Measurements from ENCODE around the gene LY6G5B.
"Not testable (repeated sequence)": the region's sequence is repeated elsewhere in the genome, so short reads cannot be mapped to it uniquely, and the experiment has no call there.

The LY6G5B gene

DNA sequence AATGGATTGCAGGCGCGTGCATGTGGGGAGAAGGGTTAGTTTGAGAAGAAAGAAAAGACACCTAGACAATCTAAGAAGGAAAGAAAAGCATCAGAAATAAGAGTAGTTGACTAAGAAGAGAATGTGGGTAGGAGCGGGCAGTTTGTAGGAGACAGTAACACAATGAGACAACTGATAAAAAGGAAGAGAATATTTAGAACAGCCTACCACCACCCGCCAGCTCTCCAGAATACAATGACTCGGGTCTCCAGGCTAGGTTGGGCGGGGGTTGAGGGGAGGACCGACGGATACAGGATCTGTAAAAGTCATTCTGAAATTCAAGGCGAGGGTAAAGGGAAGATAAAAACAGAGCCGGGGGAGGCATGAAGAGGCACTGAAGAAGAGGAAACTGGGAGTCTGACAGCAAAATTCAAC is 32.6 kb downstream of the LY6G5B start:
- H3K36me3 ChIP-seq (ENCODE audit: insufficient read depth, low read depth, low read length): peaks cover 18% of the 10 kb centered on the region; the same call in 1 of the 2 replicates
- H3K4me3 ChIP-seq (ENCODE audit: low read length): peak overlapping the region; percentile 91
- peaks cover 5% of the 10 kb centered on the region; the same call in 1 of the 2 replicates for H3K4me1 ChIP-seq (ENCODE audit: insufficient read depth, low read length)
- H3K27ac ChIP-seq (ENCODE audit: low read length): no peak overlapping the region
- H3K9me3 ChIP-seq (ENCODE audit: insufficient read depth, low read depth, low read length): no peaks in the 10 kb centered on the region
- peak overlapping the region; percentile 91 for H3K9ac ChIP-seq (ENCODE audit: low read depth, low read length)
- no peaks in the 10 kb centered on the region for H3K27me3 ChIP-seq (ENCODE audit: insufficient read depth, low read length)

- H3K4me1 ChIP-seq (ENCODE audit: insufficient read depth, low read length): peaks cover 5% of the 10 kb centered on the region; the same call in 1 of the 2 replicates
- peak within 1 kb of the TSS; percentile 91 for H3K4me3 ChIP-seq (ENCODE audit: low read length)
- no peak within 1 kb of the TSS for H3K27ac ChIP-seq (ENCODE audit: low read length)
- no peaks in the 10 kb centered on the region for H3K27me3 ChIP-seq (ENCODE audit: insufficient read depth, low read length)
- H3K9ac ChIP-seq (ENCODE audit: low read depth, low read length): peak within 1 kb of the TSS; percentile 91
- H3K9me3 ChIP-seq (ENCODE audit: insufficient read depth, low read depth, low read length): no peaks in the 10 kb centered on the region
- H3K36me3 ChIP-seq (ENCODE audit: insufficient read depth, low read depth, low read length): peaks cover 13% of the 10 kb centered on the region; the same call in 1 of the 2 replicates
Observed at GRCh38 chr6:31702819-31703716, 33.3 kb downstream of the LY6G5B start, which contains the start of gene ABHD16A. Gene ABHD16A, minus strand, starts transcription at chr6:31703324. Its CDS starts 43 bp downstream, at chr6:31703281.

- Histone ChIP-seq H3K9ac (ENCODE audit: low read depth, low read length) (no peak overlapping the region), H3K36me3 (ENCODE audit: insufficient read depth, low read depth, low read length) (no peaks in the 10 kb centered on the region), H3K27ac (ENCODE audit: low read length) (no peak overlapping the region), H3K4me1 (ENCODE audit: insufficient read depth, low read length) (peaks cover 5% of the 10 kb centered on the region; the same call in 1 of the 2 replicates), H3K27me3 (ENCODE audit: insufficient read depth, low read length) (no peaks in the 10 kb centered on the region), H3K9me3 (ENCODE audit: insufficient read depth, low read depth, low read length) (no peaks in the 10 kb centered on the region), H3K4me3 (ENCODE audit: low read length) (no peak overlapping the region)
Observed at GRCh38 chr6:31705931-31706330, 36.2 kb downstream of the LY6G5B start.

DNA sequence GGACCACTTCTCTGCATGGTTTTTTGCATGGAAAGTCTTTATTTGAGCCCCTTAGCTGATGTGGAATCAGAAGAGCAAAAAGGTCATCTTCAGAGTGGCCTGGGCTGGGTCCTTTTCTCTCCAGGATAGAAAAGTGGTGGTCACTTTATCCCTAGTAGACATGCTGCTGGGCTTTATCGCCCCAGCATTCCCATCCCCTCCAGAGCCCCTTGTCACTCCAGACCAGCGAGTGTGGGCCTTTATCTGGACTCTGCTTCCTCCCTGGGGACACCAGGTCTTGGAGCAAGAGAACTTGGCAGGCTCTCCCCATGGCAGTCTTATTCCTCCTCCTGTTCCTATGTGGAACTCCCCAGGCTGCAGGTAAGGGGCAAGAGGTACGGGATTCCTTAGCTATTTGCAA is 36.8 kb downstream of the LY6G5B start, which contains the start of gene LY6G6F:
TSS of gene LY6G6F (plus strand) at position 268 of the 400 bp plus-strand sequence. CDS start at position 309, 41 bp downstream.
- Histone ChIP-seq H3K4me3 (ENCODE audit: low read length) (no peak within 1 kb of the TSS), H3K9me3 (ENCODE audit: insufficient read depth, low read depth, low read length) (no peaks in the 10 kb centered on the region), H3K36me3 (ENCODE audit: insufficient read depth, low read depth, low read length) (no peaks in the 10 kb centered on the region), H3K9ac (ENCODE audit: low read depth, low read length) (no peak within 1 kb of the TSS), H3K27ac (ENCODE audit: low read length) (no peak within 1 kb of the TSS), H3K4me1 (ENCODE audit: insufficient read depth, low read length) (peaks cover 5% of the 10 kb centered on the region; the same call in 1 of the 2 replicates), H3K27me3 (ENCODE audit: insufficient read depth, low read length) (no peaks in the 10 kb centered on the region)

GRCh38 chr6:31707701-31708100 is 37.9 kb downstream of the LY6G5B start:
- no peaks in the 10 kb centered on the region for H3K9me3 ChIP-seq (ENCODE audit: insufficient read depth, low read depth, low read length)
- H3K27ac ChIP-seq (ENCODE audit: low read length): no peak overlapping the region
- H3K9ac ChIP-seq (ENCODE audit: low read depth, low read length): no peak overlapping the region
- H3K27me3 ChIP-seq (ENCODE audit: insufficient read depth, low read length): no peaks in the 10 kb centered on the region
- no peaks in the 10 kb centered on the region for H3K36me3 ChIP-seq (ENCODE audit: insufficient read depth, low read depth, low read length)
- no peak overlapping the region for H3K4me3 ChIP-seq (ENCODE audit: low read length)
- H3K4me1 ChIP-seq (ENCODE audit: insufficient read depth, low read length): no peaks in the 10 kb centered on the region

DNA sequence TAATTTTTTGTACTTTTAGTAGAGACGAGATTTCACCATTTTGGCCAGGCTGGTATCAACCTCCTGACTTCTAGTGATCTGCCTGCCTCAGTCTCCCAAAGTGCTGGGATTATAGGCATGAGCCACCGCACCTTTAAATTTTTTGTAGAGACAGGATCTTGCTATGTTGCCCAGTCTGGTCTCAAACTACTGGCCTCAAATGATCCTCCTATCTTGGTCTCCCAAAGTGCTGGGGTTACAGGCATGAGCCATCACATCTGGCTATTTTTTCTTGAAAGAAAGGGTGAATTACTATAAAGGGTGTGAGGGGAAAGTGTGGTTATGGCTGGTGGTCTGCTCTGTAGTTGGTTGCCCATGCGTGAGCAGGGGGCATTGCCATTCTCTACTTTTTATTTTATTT is 38.4 kb downstream of the LY6G5B start:
- no peaks in the 10 kb centered on the region for H3K27me3 ChIP-seq (ENCODE audit: insufficient read depth, low read length)
- H3K4me1 ChIP-seq (ENCODE audit: insufficient read depth, low read length): peaks cover 1% of the 10 kb centered on the region; the same call in 1 of the 2 replicates
- H3K36me3 ChIP-seq (ENCODE audit: insufficient read depth, low read depth, low read length): no peaks in the 10 kb centered on the region
- H3K9ac ChIP-seq (ENCODE audit: low read depth, low read length): no peak overlapping the region
- H3K27ac ChIP-seq (ENCODE audit: low read length): no peak overlapping the region
- no peak overlapping the region for H3K4me3 ChIP-seq (ENCODE audit: low read length)
- no peaks in the 10 kb centered on the region for H3K9me3 ChIP-seq (ENCODE audit: insufficient read depth, low read depth, low read length)

DNA sequence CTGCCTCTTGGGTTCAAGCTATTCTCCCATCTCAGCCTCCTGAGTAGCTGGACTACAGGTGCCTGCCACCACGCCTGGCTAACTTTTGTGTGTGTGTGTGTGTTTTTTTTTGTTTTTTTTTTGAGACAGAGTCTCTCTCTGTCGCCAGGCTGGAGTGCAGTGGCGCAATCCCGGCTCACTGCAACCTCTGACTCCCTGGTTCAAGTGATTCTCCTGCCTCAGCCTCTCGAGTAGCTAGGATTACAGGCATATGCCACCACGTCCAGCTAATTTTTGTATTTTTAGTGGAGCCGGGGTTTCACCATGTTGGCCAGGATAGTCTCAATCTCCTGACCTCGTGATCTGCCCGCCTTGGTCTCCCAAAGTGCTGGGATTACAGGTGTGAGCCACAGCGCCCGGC is 39.4 kb downstream of the LY6G5B start:
- H3K9me3 ChIP-seq (ENCODE audit: insufficient read depth, low read depth, low read length); H3K9ac ChIP-seq (ENCODE audit: low read depth, low read length); H3K36me3 ChIP-seq (ENCODE audit: insufficient read depth, low read depth, low read length); H3K4me3 ChIP-seq (ENCODE audit: low read length); H3K27me3 ChIP-seq (ENCODE audit: insufficient read depth, low read length); H3K27ac ChIP-seq (ENCODE audit: low read length): not testable (repeated sequence)
- H3K4me1 ChIP-seq (ENCODE audit: insufficient read depth, low read length): peaks cover 11% of the 10 kb centered on the region; the same call in 1 of the 2 replicates

DNA sequence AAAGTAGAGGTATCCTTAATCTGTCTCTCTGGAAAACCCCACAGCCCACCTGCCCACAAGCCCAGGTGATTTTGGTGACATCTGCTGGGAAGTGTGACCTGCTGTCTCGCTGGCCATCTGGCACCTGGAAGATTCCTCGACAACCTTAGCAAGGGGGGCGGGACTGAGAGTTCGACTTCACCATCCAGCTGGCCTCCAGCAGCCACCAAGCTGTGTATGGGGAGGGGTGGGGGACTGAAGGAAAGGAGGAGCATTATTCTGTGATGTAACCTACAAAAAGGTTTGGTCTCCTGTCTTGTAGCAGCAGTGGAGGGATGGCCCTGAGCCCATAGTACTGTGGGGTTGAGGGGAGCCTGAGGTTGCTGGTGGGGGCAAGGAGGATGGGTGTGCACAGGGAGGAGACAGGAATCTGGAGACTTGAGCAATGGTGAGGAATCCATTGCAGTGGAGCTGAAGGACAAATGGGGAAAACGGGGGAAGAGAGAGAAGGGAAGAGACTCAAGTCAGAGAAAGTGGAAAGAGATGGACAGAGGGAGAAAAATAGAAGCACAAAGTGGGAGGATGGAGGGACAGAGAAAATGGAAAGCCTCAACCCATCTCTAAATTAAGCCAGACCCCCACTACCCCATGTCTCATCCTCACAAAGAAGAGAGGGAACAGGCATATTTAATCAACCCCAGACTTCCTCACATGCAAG is 40.9 kb downstream of the LY6G5B start:
- no peak overlapping the region for H3K4me3 ChIP-seq (ENCODE audit: low read length)
- no peaks in the 10 kb centered on the region for H3K36me3 ChIP-seq (ENCODE audit: insufficient read depth, low read depth, low read length)
- no peak overlapping the region for H3K27ac ChIP-seq (ENCODE audit: low read length)
- H3K9me3 ChIP-seq (ENCODE audit: insufficient read depth, low read depth, low read length): no peaks in the 10 kb centered on the region
- no peak overlapping the region for H3K9ac ChIP-seq (ENCODE audit: low read depth, low read length)
- peaks cover 20% of the 10 kb centered on the region; the same call in 1 of the 2 replicates for H3K4me1 ChIP-seq (ENCODE audit: insufficient read depth, low read length)
- no peaks in the 10 kb centered on the region for H3K27me3 ChIP-seq (ENCODE audit: insufficient read depth, low read length)

- Histone ChIP-seq H3K27ac (ENCODE audit: low read length) (no peak overlapping the region), H3K9me3 (ENCODE audit: insufficient read depth, low read depth, low read length) (no peaks in the 10 kb centered on the region), H3K4me3 (ENCODE audit: low read length) (no peak overlapping the region), H3K9ac (ENCODE audit: low read depth, low read length) (no peak overlapping the region), H3K4me1 (ENCODE audit: insufficient read depth, low read length) (peaks cover 20% of the 10 kb centered on the region; the same call in 1 of the 2 replicates), H3K36me3 (ENCODE audit: insufficient read depth, low read depth, low read length) (no peaks in the 10 kb centered on the region), H3K27me3 (ENCODE audit: insufficient read depth, low read length) (no peaks in the 10 kb centered on the region)
Observed at GRCh38 chr6:31711233-31711632, 41.5 kb downstream of the LY6G5B start.

- H3K27ac ChIP-seq (ENCODE audit: low read length): no peak overlapping the region
- H3K9ac ChIP-seq (ENCODE audit: low read depth, low read length): no peak overlapping the region
- H3K9me3 ChIP-seq (ENCODE audit: insufficient read depth, low read depth, low read length): no peaks in the 10 kb centered on the region
- peaks cover 20% of the 10 kb centered on the region; the same call in 1 of the 2 replicates for H3K4me1 ChIP-seq (ENCODE audit: insufficient read depth, low read length)
- H3K27me3 ChIP-seq (ENCODE audit: insufficient read depth, low read length): no peaks in the 10 kb centered on the region
- no peaks in the 10 kb centered on the region for H3K36me3 ChIP-seq (ENCODE audit: insufficient read depth, low read depth, low read length)
- H3K4me3 ChIP-seq (ENCODE audit: low read length): no peak overlapping the region
Observed at GRCh38 chr6:31712296-31712695, 42.5 kb downstream of the LY6G5B start.

DNA sequence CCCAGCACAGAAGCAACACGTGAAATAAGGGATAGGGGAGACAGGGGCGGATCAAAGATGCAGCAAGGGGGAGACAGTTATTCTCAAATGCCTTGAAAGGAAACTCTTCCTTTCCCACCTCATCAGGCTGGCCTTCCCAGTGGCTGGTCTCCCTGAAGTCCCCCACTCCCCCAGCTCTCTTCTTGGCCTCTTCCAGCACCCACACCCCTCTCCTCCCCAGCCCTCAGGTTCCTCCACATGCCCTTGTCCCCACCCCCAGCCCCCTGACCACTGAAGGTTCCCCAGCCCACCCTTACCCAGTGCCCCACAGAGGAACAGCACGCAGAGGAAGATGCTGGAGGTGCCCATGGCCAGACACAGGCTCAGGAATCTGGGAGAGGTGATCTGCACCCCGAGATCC is 43.7 kb downstream of the LY6G5B start:
- Histone ChIP-seq H3K27ac (ENCODE audit: low read length) (no peak overlapping the region), H3K4me1 (ENCODE audit: insufficient read depth, low read length) (peaks cover 27% of the 10 kb centered on the region; the same call in 1 of the 2 replicates), H3K4me3 (ENCODE audit: low read length) (0 out of 2 replicates have a peak overlapping the region, but pooled peaks have one; percentile 33), H3K9me3 (ENCODE audit: insufficient read depth, low read depth, low read length) (no peaks in the 10 kb centered on the region), H3K27me3 (ENCODE audit: insufficient read depth, low read length) (no peaks in the 10 kb centered on the region), H3K36me3 (ENCODE audit: insufficient read depth, low read depth, low read length) (no peaks in the 10 kb centered on the region), H3K9ac (ENCODE audit: low read depth, low read length) (peak overlapping the region; percentile 66; the same call in 1 of the 2 replicates)
